ENCODE results near the gene RBM10. TPM values are rescaled to one million over a fixed set of nuclear protein-coding genes. Genes with fewer than 3 reads are reported as not detected.

Gene RBM10
- total and polyA plus RNA-seq, 9 of the 15 experiments (the other 6 are each of a cell fraction or from before 2014, with no cell fraction given): 1.1 to 61.7 (median 31.5) TPM

DNA sequence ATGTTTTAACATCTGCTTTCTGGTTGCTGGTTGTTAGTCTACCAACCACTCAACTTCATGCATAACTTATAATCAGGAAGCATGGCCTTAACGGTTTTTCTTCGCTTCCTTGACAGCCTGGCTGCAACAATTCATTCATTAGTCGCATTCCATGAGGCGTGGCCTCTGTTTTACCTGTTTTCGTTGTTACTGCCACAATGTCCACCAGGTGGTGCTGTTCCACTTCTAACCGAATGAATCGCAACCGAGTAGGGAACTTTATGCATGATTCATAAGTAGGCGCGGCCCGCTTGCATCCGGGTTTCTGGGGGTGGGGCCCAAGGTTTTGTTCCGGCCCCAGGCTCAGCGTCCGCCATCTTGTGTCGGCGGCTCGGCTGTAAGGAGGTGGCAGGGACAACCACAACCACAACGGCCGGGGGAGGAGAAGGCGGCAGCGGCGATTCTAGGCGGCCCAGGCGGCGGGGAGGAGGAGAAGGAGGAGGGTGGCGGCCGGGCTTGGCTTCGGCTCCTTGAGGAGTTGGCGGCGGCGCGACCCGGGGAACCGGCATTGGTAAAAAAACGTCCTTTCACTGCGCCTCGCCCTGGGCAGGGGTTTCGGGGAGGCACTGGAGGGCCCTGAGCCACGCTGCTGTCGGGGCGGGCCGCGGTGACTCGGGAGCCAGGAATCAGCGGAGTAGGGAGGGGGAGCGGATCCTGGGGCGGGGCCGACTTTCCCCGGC, 48.6 kb downstream of the RBM10 start, which contains the start of gene UBA1 (continued):
- peak; percentile 71 for TF ChIP-seq TFAP4 (CRISPR knock-in tag; IDR thresholded peaks at IDR 0.05; ENCODE audit: borderline replicate concordance)
- no peak for TF ChIP-seq HDAC8 (tag; IDR thresholded peaks at IDR 0.05)
- TF ChIP-seq, protein P1, sequence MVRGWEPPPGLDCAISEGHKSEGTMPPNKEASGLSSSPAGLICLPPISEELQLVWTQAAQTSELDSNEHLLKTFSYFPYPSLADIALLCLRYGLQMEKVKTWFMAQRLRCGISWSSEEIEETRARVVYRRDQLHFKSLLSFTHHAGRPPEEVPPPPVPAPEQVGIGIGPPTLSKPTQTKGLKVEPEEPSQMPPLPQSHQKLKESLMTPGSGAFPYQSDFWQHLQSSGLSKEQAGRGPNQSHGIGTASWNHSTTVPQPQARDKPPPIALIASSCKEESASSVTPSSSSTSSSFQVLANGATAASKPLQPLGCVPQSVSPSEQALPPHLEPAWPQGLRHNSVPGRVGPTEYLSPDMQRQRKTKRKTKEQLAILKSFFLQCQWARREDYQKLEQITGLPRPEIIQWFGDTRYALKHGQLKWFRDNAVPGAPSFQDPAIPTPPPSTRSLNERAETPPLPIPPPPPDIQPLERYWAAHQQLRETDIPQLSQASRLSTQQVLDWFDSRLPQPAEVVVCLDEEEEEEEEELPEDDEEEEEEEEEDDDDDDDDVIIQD (CRISPR knock-in tag; IDR thresholded peaks at IDR 0.05): no peak
- no peak for TF ChIP-seq EHMT2 (IDR thresholded peaks at IDR 0.05)
- TF ChIP-seq DMBX1 (CRISPR knock-in tag; IDR thresholded peaks at IDR 0.05; ENCODE audit: borderline replicate concordance): no peak
- peak; percentile 32; the same call in 1 of the 2 replicates for TF ChIP-seq HLTF (IDR thresholded peaks at IDR 0.05)
- TF ChIP-seq, protein P2, sequence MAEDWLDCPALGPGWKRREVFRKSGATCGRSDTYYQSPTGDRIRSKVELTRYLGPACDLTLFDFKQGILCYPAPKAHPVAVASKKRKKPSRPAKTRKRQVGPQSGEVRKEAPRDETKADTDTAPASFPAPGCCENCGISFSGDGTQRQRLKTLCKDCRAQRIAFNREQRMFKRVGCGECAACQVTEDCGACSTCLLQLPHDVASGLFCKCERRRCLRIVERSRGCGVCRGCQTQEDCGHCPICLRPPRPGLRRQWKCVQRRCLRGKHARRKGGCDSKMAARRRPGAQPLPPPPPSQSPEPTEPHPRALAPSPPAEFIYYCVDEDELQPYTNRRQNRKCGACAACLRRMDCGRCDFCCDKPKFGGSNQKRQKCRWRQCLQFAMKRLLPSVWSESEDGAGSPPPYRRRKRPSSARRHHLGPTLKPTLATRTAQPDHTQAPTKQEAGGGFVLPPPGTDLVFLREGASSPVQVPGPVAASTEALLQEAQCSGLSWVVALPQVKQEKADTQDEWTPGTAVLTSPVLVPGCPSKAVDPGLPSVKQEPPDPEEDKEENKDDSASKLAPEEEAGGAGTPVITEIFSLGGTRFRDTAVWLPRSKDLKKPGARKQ (CRISPR knock-in tag; IDR thresholded peaks at IDR 0.05): no peak
- no peak for TF ChIP-seq ZNF41 (CRISPR knock-in tag; conservative IDR thresholded peaks at IDR 0.05)
- no peak for TF ChIP-seq ZNF79 (CRISPR knock-in tag; IDR thresholded peaks at IDR 0.05; ENCODE audit: low read depth)
- no peak for TF ChIP-seq RERE (CRISPR knock-in tag; IDR thresholded peaks at IDR 0.05; ENCODE audit: borderline replicate concordance)
- TF ChIP-seq, protein P3, sequence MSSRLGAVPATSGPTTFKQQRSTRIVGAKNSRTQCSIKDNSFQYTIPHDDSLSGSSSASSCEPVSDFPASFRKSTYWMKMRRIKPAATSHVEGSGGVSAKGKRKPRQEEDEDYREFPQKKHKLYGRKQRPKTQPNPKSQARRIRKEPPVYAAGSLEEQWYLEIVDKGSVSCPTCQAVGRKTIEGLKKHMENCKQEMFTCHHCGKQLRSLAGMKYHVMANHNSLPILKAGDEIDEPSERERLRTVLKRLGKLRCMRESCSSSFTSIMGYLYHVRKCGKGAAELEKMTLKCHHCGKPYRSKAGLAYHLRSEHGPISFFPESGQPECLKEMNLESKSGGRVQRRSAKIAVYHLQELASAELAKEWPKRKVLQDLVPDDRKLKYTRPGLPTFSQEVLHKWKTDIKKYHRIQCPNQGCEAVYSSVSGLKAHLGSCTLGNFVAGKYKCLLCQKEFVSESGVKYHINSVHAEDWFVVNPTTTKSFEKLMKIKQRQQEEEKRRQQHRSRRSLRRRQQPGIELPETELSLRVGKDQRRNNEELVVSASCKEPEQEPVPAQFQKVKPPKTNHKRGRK (tag; IDR thresholded peaks at IDR 0.05): no peak
- TF ChIP-seq BRCA1 (IDR thresholded peaks at IDR 0.05): no peak
- no peak for TF ChIP-seq BRCA1 (CRISPR knock-in tag; IDR thresholded peaks at IDR 0.05)
- peak; percentile 81; the same call in 1 of the 2 replicates for TF ChIP-seq ATF7 (IDR thresholded peaks at IDR 0.05)
- TF ChIP-seq ZNF354B (CRISPR knock-in tag; IDR thresholded peaks at IDR 0.05): no peak
- TF ChIP-seq ZNF551 (CRISPR knock-in tag; IDR thresholded peaks at IDR 0.05): no peak
- TF ChIP-seq ZNF695 (CRISPR knock-in tag; IDR thresholded peaks at IDR 0.05): no peak
